Mucosa of descending colon (tissue), 3 donors: Measurements from ENCODE around the gene UGT1A3. TPM values are rescaled to one million over a fixed set of nuclear protein-coding genes. Genes with fewer than 3 reads are reported as not detected.

Source experiments
- ATAC-seq: fragments of 200-7000 bp; cut with Tn5 transposase; one replicate; pipeline ENCODE4 v1.9.1; 2020; ENCODE audit warnings: mild to moderate bottlenecking, moderate library complexity
- DNase-seq, 3 donors: peaks; one replicate each; pipeline ENCODE4 v3.0.0-alpha.2; 2020
- H3K36me3 ChIP-seq: fragments of 200-600 bp; one replicate; pipeline ENCODE4 v1.8.0; 2021; ENCODE audit warnings: low read depth, mild to moderate bottlenecking
- H3K4me1 ChIP-seq: fragments of 200-600 bp; one replicate; pipeline ENCODE4 v1.8.0; 2021; ENCODE audit warnings: low read depth, mild to moderate bottlenecking
- H3K4me3 ChIP-seq: fragments of 200-600 bp; one replicate; pipeline ENCODE4 v1.8.0; 2021; ENCODE audit warnings: mild to moderate bottlenecking
- H3K9me3 ChIP-seq: fragments of 200-600 bp; one replicate; pipeline ENCODE4 v1.8.0; 2021; ENCODE audit warnings: mild to moderate bottlenecking
- intact Hi-C, 2 donors: fragments of 100-400 bp; cut with DNase I in 1 of 2; cut with micrococcal nuclease in 1 of 2; formaldehyde crosslinking; loops; one replicate each; pipeline versions ENCODE4 v1.11.0 to v1.11.1; 2022; cut with DNase I, micrococcal nuclease
- total RNA-seq, 3 donors: library from RNA; stranded (reverse); fragmentation: NEBNext Ultra II Directional in 2 of 3; extraction: Animal tissue kit (Norgen Biotek cat#: 25700) in 2 of 3; gene quantifications; one replicate each; pipeline versions ENCODE4 v1.2.1 to v1.2.4, GENCODE V29; 2021 to 2023
- TF ChIP-seq, protein P1 (sequence below): fragments of 200-600 bp; IDR thresholded peaks from one replicate; pipeline ENCODE4 v1.8.0; 2022; ENCODE audit warnings: antibody characterized with exemption, mild to moderate bottlenecking
- donor health status: DM: no; HTN: no; CAD: no; lungs with moderate emphysema.
- donor health status: DM: no; HTN: no; CAD: no.
- donor health status: DM: no; HTN: yes; CAD: no.

UGT1A3 gene
- total RNA-seq, 3 donors from 2014 or later = 2.6 to 4.7 (median 2.7) TPM

DNA sequence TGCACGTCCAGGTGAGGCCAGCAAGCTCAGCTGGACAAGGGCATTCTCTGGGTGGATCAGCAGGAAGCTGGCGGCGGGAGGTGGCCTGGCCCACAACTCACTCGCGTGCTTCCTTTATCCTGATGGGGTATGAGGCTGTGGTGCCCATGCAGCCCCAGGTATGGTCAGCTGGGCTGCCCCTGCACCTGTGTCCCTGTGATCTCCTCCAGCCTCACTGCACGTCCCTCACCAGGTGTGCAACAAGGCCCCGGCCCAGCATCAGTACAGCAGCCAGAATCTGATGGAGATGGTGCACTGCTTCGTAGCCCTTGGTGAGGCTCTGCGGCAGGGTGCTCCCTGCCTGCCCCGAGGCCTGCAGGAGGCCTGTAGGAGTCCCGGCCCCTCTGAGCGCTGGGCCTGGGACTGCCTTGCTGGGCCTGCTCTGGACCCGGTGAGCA is 66.9 kb downstream of the UGT1A3 start:
- ATAC-seq (no peak), DNase-seq (no peak)
- intact Hi-C loops = no loop called here
- no peak overlapping the region for H3K4me3 ChIP-seq
- no peaks in the 10 kb centered on the region for H3K9me3 ChIP-seq
- TF ChIP-seq, protein P1, sequence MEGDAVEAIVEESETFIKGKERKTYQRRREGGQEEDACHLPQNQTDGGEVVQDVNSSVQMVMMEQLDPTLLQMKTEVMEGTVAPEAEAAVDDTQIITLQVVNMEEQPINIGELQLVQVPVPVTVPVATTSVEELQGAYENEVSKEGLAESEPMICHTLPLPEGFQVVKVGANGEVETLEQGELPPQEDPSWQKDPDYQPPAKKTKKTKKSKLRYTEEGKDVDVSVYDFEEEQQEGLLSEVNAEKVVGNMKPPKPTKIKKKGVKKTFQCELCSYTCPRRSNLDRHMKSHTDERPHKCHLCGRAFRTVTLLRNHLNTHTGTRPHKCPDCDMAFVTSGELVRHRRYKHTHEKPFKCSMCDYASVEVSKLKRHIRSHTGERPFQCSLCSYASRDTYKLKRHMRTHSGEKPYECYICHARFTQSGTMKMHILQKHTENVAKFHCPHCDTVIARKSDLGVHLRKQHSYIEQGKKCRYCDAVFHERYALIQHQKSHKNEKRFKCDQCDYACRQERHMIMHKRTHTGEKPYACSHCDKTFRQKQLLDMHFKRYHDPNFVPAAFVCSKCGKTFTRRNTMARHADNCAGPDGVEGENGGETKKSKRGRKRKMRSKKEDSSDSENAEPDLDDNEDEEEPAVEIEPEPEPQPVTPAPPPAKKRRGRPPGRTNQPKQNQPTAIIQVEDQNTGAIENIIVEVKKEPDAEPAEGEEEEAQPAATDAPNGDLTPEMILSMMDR = no peak
- no peaks in the 10 kb centered on the region for H3K4me1 ChIP-seq
- H3K36me3 ChIP-seq = no peaks in the 10 kb centered on the region

DNA sequence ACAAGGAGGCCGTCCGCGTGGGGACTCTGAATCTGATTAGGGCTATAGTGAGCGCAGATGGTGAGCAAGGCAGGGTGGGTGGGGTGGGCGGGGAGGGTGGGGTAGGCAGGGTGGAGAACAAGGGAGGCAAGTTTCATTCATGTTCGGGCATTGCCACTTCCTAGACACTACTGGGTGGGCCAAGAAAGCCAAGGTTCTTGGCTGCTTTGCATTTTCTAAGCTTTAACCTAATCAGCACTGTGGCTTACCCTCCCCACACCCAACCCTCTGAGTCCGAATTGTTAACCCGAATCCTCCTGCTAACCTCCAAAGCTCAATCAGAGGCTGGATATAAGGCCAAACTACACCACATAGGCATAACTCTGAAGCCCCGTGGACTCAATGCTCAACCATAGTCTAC is 67.4 kb downstream of the UGT1A3 start:
- DNase-seq (no peak), ATAC-seq (no peak)
- Histone ChIP-seq H3K4me1 (no peaks in the 10 kb centered on the region), H3K36me3 (no peaks in the 10 kb centered on the region), H3K4me3 (no peak overlapping the region), H3K9me3 (no peaks in the 10 kb centered on the region)
- TF ChIP-seq, protein P1 = no peak
- intact Hi-C loops = no loop called here

DNA sequence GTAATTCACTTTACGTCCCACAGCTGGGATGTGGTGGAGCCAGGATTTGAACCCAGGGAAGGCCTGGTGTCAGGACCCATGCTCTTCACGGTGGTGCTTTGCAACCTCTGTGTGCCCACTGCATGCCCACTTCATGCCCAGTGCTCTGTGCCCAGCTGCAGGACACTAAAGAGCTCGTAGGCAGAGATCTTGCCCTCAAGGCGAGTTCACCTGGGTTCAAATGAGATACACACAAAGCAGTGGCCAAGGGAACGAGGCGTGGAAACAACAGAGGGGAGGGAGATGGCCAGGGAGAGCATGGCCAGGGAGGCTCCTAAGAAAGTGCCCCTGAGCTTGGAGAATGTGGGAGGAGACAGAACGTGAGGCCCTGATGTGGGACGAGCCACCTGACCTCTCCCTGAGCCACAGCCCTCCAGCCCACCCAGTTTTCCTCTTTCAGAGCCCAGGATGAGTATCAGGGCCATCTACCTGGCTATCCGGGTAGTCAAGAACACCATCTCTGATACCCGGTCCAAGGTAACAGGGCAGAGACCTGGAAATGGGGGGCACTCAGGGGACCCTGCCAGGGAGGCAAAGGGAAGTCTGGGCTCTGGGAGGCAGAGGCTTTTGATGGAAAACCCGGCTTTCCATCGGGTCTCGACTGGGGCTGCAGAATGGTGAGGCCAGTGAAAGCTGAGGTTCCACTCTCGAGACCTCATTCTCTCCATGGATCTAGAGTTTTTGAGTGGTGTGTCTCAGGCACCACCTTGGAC is 69.7 kb downstream of the UGT1A3 start:
- Histone ChIP-seq H3K36me3 (no peaks in the 10 kb centered on the region), H3K9me3 (no peaks in the 10 kb centered on the region), H3K4me1 (no peaks in the 10 kb centered on the region), H3K4me3 (no peak overlapping the region)
- ATAC-seq = no peak
- DNase-seq = no peak
- intact Hi-C loops = no loop called here
- TF ChIP-seq, protein P1 = no peak

DNA sequence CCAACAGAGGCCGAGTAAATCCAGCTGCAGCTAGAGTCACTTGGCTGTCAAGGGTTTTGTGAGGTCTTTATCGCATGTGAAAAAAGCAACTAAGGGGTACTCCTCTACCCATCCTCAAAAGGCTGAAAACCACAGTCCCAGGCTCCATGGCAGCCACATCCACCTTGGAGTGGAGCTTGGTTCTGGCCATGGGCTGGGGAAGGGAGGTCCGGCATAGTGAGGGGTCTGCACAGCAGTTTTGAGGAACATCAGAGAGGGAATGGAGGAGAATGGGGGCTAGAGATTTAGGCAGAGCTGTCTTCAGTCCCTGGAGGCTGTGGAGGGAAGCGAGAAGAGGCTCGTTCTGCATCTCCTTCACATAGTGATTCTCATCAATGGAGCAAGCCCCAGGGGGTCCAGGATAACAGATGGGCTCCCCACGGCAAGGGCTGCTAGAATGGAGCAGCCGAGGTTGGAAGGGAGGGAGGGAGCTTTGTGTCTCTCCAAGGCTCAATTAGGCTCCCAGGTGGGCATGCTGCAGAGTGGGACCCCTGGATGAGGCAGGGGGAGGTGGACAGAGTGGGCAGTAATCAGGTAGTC is 70.3 kb downstream of the UGT1A3 start:
- TF ChIP-seq, protein P1 = no peak
- no peaks in the 10 kb centered on the region for H3K36me3 ChIP-seq
- no peak overlapping the region for H3K4me3 ChIP-seq
- no peaks in the 10 kb centered on the region for H3K4me1 ChIP-seq
- H3K9me3 ChIP-seq = no peaks in the 10 kb centered on the region
- no peak for DNase-seq
- intact Hi-C loops = no loop called here
- no peak for ATAC-seq

DNA sequence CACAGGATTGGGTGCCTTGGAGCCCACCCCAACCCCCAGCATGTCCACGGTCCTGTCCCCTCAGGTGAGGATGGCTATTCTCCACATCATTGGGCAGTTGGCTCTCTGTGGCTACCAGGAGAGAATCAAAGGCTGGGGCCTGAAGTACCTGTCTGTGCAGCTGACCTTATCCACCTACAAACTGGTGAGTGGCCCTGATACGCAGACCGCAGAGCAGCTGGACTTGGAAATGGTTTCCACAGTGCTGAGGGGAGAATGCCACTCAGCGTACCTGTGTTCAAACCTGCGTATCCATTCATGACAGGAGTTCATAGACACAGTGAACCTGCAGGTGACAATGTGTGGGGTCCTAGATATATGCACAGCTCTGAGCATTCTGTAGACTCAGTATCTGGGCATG is 70.9 kb downstream of the UGT1A3 start:
- DNase-seq = no peak
- ATAC-seq = no peak
- no peaks in the 10 kb centered on the region for H3K36me3 ChIP-seq
- no peaks in the 10 kb centered on the region for H3K4me1 ChIP-seq
- no peak overlapping the region for H3K4me3 ChIP-seq
- intact Hi-C loops = no loop called here
- no peaks in the 10 kb centered on the region for H3K9me3 ChIP-seq
- TF ChIP-seq, protein P1 = no peak
